HG03060 (cell line): ENCODE measurements around the gene DAG1.

Source experiments
- ATAC-seq: cut with Tn5 transposase; IDR thresholded peaks from one replicate; pipeline ENCODE4 v1.9.1; 2021; ENCODE audit warnings: low read depth, moderate number of reproducible peaks; ENCODE audit not compliant: unreplicated experiment

Gene DAG1

GRCh38 chr3:49539659-49540560, 69.8 kb downstream of the DAG1 start:
- peak; percentile 73 for ATAC-seq

GRCh38 chr3:49552087-49552486, 82.0 kb downstream of the DAG1 start:
- ATAC-seq: no peak

- ATAC-seq: no peak
Observed at GRCh38 chr3:49553324-49553691, 83.2 kb downstream of the DAG1 start.

- peak; percentile 61 for ATAC-seq
Observed at GRCh38 chr3:49553692-49554632, 83.9 kb downstream of the DAG1 start, which contains the start of gene BSN. Gene BSN (plus strand): TSS chr3:49554477. CDS start chr3:49554603, 126 bp downstream.

GRCh38 chr3:49554633-49555265, 84.7 kb downstream of the DAG1 start:
- peak; percentile 16 for ATAC-seq

- ATAC-seq: no peak
Observed at GRCh38 chr3:49556500-49557275, 86.6 kb downstream of the DAG1 start.

GRCh38 chr3:49563040-49563578, 93.0 kb downstream of the DAG1 start:
- ATAC-seq: no peak

- no peak for ATAC-seq
Observed at GRCh38 chr3:49563766-49564165, 93.7 kb downstream of the DAG1 start.

- ATAC-seq: no peak
Observed at GRCh38 chr3:49566312-49566711, 96.2 kb downstream of the DAG1 start.

- no peak for ATAC-seq
Observed at GRCh38 chr3:49567406-49567805, 97.3 kb downstream of the DAG1 start.

- ATAC-seq: no peak
Observed at GRCh38 chr3:49568965-49569364, 98.9 kb downstream of the DAG1 start.

- ATAC-seq: no peak
Observed at GRCh38 chr3:49570028-49570654, 100.1 kb downstream of the DAG1 start.

- no peak for ATAC-seq
Observed at GRCh38 chr3:49582177-49582576, 112.1 kb downstream of the DAG1 start.
